Fibroblast of lung (primary cell): ENCODE results near the gene C19orf44. TPM values are rescaled to one million over a fixed set of nuclear protein-coding genes. Genes with fewer than 3 reads are reported as not detected.

Experiments
- DNase-seq, 2 donors: peaks; one replicate each; pipeline versions ENCODE4 v3.0.0 to v3.0.0-alpha.2; 2010; ENCODE audit warnings: low read depth in 2 of 2
- H2AFZ ChIP-seq: 2 replicates; pipeline ENCODE4 v1.5.1; 2012; ENCODE audit warnings: low read length, control low read depth, inconsistent platforms
- H3K27ac ChIP-seq: 2 replicates; pipeline ENCODE4 v1.5.1; 2011; ENCODE audit warnings: low read length, control low read depth; ENCODE audit not compliant: insufficient read depth
- H3K27me3 ChIP-seq: 2 replicates; pipeline ENCODE4 v1.5.1; 2011; ENCODE audit warnings: mild to moderate bottlenecking, low read length; ENCODE audit not compliant: control insufficient read depth, insufficient read depth
- H3K36me3 ChIP-seq: 2 replicates; pipeline ENCODE4 v1.5.1; 2011; ENCODE audit warnings: low read length; ENCODE audit not compliant: control insufficient read depth, insufficient read depth
- H3K4me1 ChIP-seq: 2 replicates; pipeline ENCODE4 v1.5.1; 2011; ENCODE audit warnings: low read length; ENCODE audit not compliant: control insufficient read depth, insufficient read depth; ENCODE audit errors: extremely low read depth
- H3K4me2 ChIP-seq: 2 replicates; pipeline ENCODE4 v1.5.1; 2011; ENCODE audit warnings: low read length, control low read depth; ENCODE audit not compliant: insufficient read depth; ENCODE audit errors: extremely low read depth
- H3K4me3 ChIP-seq, 4 experiments: fragments of 200-600 bp in 1 of 4; sonication (generic) in 1 of 4; replicated peaks in 1 of 4; 2 replicates each; pipeline ENCODE4 v1.5.1; 2011 to 2016; ENCODE audit warnings: low read length in 4 of 4, low read depth in 3 of 4, mild to moderate bottlenecking in 3 of 4, control low read depth in 2 of 4, inconsistent platforms in 1 of 4, mixed read lengths in 1 of 4; ENCODE audit not compliant: insufficient read depth in 1 of 4; ENCODE audit errors: control extremely low read depth in 1 of 4
- H3K79me2 ChIP-seq: 2 replicates; pipeline ENCODE4 v1.5.1; 2012; ENCODE audit warnings: mild to moderate bottlenecking, low read length, inconsistent platforms; ENCODE audit not compliant: control insufficient read depth, insufficient read depth
- H3K9ac ChIP-seq: 2 replicates; pipeline ENCODE4 v1.5.1; 2011; ENCODE audit warnings: mild to moderate bottlenecking, low read length, control low read depth; ENCODE audit not compliant: insufficient read depth
- H3K9me3 ChIP-seq: 2 replicates; pipeline ENCODE4 v1.5.1; 2012; ENCODE audit warnings: low read depth, low read length; ENCODE audit not compliant: control insufficient read depth, insufficient read depth
- H4K20me1 ChIP-seq: 2 replicates; pipeline ENCODE4 v1.5.1; 2011; ENCODE audit warnings: low read length; ENCODE audit not compliant: control insufficient read depth, insufficient read depth; ENCODE audit errors: extremely low read depth
- EZH2 ChIP-seq: IDR thresholded peaks from 2 replicates; pipeline ENCODE4 v1.5.1; 2012; ENCODE audit warnings: low read length, control low read depth, mild to moderate bottlenecking; ENCODE audit errors: missing control alignments
- polyA plus RNA-seq, 2 donors: library from polyadenylated mRNA; depleted of rRNA in 1 of 2; stranded (reverse) in 1 of 2; unstranded in 1 of 2; fragments of >200 nt; gene quantifications; 2 replicates each; pipeline ENCODE4 v1.2.1, GENCODE V29; 2011 to 2012; ENCODE audit warnings: missing spikeins in 1 of 2
- total RNA-seq: library from RNA; depleted of rRNA; stranded (reverse); fragments of >200 nt; gene quantifications from 2 replicates; pipeline ENCODE4 v1.2.1, GENCODE V29; 2014
- TF ChIP-seq, protein P1 (sequence below), 2 donors: IDR thresholded peaks in 1 of 2; conservative IDR thresholded peaks in 1 of 2; 1 replicate in 1 of 2; 2 replicates in 1 of 2; pipeline ENCODE4 v1.5.1; 2011 to 2012; ENCODE audit warnings: low read length in 2 of 2, control low read depth in 1 of 2, inconsistent platforms in 1 of 2, low read depth in 1 of 2, mild to moderate bottlenecking in 1 of 2

The C19orf44 gene
- total and polyA plus RNA-seq, 2 donors (not counting 1 experiment from before 2014, with no cell fraction given) = 2.9 to 3.6 TPM

- H3K4me1 ChIP-seq = no peaks in the 10 kb centered on the region
- no peak for TF ChIP-seq EZH2
- TF ChIP-seq, protein P1, sequence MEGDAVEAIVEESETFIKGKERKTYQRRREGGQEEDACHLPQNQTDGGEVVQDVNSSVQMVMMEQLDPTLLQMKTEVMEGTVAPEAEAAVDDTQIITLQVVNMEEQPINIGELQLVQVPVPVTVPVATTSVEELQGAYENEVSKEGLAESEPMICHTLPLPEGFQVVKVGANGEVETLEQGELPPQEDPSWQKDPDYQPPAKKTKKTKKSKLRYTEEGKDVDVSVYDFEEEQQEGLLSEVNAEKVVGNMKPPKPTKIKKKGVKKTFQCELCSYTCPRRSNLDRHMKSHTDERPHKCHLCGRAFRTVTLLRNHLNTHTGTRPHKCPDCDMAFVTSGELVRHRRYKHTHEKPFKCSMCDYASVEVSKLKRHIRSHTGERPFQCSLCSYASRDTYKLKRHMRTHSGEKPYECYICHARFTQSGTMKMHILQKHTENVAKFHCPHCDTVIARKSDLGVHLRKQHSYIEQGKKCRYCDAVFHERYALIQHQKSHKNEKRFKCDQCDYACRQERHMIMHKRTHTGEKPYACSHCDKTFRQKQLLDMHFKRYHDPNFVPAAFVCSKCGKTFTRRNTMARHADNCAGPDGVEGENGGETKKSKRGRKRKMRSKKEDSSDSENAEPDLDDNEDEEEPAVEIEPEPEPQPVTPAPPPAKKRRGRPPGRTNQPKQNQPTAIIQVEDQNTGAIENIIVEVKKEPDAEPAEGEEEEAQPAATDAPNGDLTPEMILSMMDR (conservative IDR thresholded peaks at IDR 0.05 in 1 of 2, IDR thresholded peaks at IDR 0.05 in 1 of 2; ENCODE audit: low read depth in 1 of 2, low read length in 2 of 2) = no peak
- peak; percentile 40 to 67 for DNase-seq
- H2AFZ ChIP-seq = peak overlapping the region; percentile 92
- H3K36me3 ChIP-seq = no peaks in the 10 kb centered on the region
- H3K9me3 ChIP-seq = no peaks in the 10 kb centered on the region
- H3K27me3 ChIP-seq = no peaks in the 10 kb centered on the region
- H3K27ac ChIP-seq = peak overlapping the region; percentile 91
- H4K20me1 ChIP-seq = no peaks in the 10 kb centered on the region
- H3K4me2 ChIP-seq = peak overlapping the region; percentile 81
- peak overlapping the region; percentile 70 to 90 (median 82) for H3K4me3 ChIP-seq
- H3K79me2 ChIP-seq = peaks cover 3% of the 10 kb centered on the region
- peak overlapping the region; percentile 78 for H3K9ac ChIP-seq
Measured at GRCh38 chr19:16496613-16496983, 404 bp downstream of the C19orf44 start.

GRCh38 chr19:16497042-16497441 is 848 bp downstream of the C19orf44 start:
- Histone ChIP-seq H3K4me2 (peak overlapping the region; percentile 81), H2AFZ (peak overlapping the region; percentile 92), H3K4me1 (no peaks in the 10 kb centered on the region), H3K27ac (peak overlapping the region; percentile 91), H4K20me1 (no peaks in the 10 kb centered on the region), H3K9me3 (no peaks in the 10 kb centered on the region), H3K79me2 (peaks cover 3% of the 10 kb centered on the region), H3K27me3 (no peaks in the 10 kb centered on the region), H3K36me3 (no peaks in the 10 kb centered on the region), H3K9ac (no peak overlapping the region), H3K4me3 (peak overlapping the region; percentile 70 to 90 (median 82))
- TF ChIP-seq EZH2 = no peak
- TF ChIP-seq, protein P1 (conservative IDR thresholded peaks at IDR 0.05 in 1 of 2, IDR thresholded peaks at IDR 0.05 in 1 of 2; ENCODE audit: low read depth in 1 of 2, low read length in 2 of 2) = no peak
- no peak for DNase-seq

- Histone ChIP-seq H3K4me2 (no peak overlapping the region), H3K4me3 (no peak overlapping the region), H3K9me3 (no peaks in the 10 kb centered on the region), H3K27me3 (no peaks in the 10 kb centered on the region), H4K20me1 (no peaks in the 10 kb centered on the region), H3K27ac (no peak overlapping the region), H2AFZ (no peak overlapping the region), H3K4me1 (no peaks in the 10 kb centered on the region), H3K36me3 (no peaks in the 10 kb centered on the region), H3K9ac (no peak overlapping the region), H3K79me2 (peaks cover 3% of the 10 kb centered on the region)
- DNase-seq = no peak
- TF ChIP-seq, protein P1 (conservative IDR thresholded peaks at IDR 0.05 in 1 of 2, IDR thresholded peaks at IDR 0.05 in 1 of 2; ENCODE audit: low read depth in 1 of 2, low read length in 2 of 2) = no peak
- no peak for TF ChIP-seq EZH2
Measured at GRCh38 chr19:16497837-16498236, 1.6 kb downstream of the C19orf44 start.
